HL-60 (cell line): Measurements from ENCODE around the gene CNTNAP3B.
"Not testable (repeated sequence)": the region's sequence is repeated elsewhere in the genome, so short reads cannot be mapped to it uniquely, and the experiment has no call there.

Source experiments
- DNase-seq, 2 experiments: peaks; one replicate each; pipeline ENCODE4 v3.0.0-alpha.2; 2010 to 2020; ENCODE audit warnings: low read depth in 1 of 2, low spot score in 1 of 2
- H3K27ac ChIP-seq: fragments of 250-450 bp; sonication (Bioruptor Pico); replicated peaks from 2 replicates; pipeline ENCODE4 v1.5.1; 2020; ENCODE audit warnings: mild to moderate bottlenecking, moderate library complexity
- H3K27me3 ChIP-seq: fragments of 250-450 bp; sonication (Bioruptor Pico); 2 replicates; pipeline ENCODE4 v1.5.1; 2021; ENCODE audit warnings: mild to moderate bottlenecking, moderate library complexity; ENCODE audit not compliant: insufficient read depth, poor library complexity, severe bottlenecking
- H3K4me3 ChIP-seq: replicated peaks from 2 replicates; pipeline ENCODE4 v1.5.1; 2011; ENCODE audit warnings: mild to moderate bottlenecking, control low read depth, low read length; ENCODE audit not compliant: insufficient read depth

CNTNAP3B gene

GRCh38 chr9:41902762-41903161 lies 226.5 kb downstream of the CNTNAP3B start:
- not testable (repeated sequence) for H3K27me3 ChIP-seq, DNase-seq, H3K4me3 ChIP-seq, H3K27ac ChIP-seq

- not testable (repeated sequence) for DNase-seq, H3K27me3 ChIP-seq, H3K4me3 ChIP-seq, H3K27ac ChIP-seq
Observed at GRCh38 chr9:41898720-41899343, 230.4 kb downstream of the CNTNAP3B start.

- H3K4me3 ChIP-seq, DNase-seq, H3K27ac ChIP-seq, H3K27me3 ChIP-seq: not testable (repeated sequence)
Observed at GRCh38 chr9:41874557-41874956, 254.7 kb downstream of the CNTNAP3B start.

GRCh38 chr9:41855422-41855821 lies 273.8 kb downstream of the CNTNAP3B start:
- H3K27me3 ChIP-seq, H3K27ac ChIP-seq, H3K4me3 ChIP-seq, DNase-seq: not testable (repeated sequence)

GRCh38 chr9:41851848-41852740 lies 277.1 kb downstream of the CNTNAP3B start:
- H3K4me3 ChIP-seq, H3K27ac ChIP-seq, H3K27me3 ChIP-seq, DNase-seq: not testable (repeated sequence)

GRCh38 chr9:41847829-41848228 lies 281.4 kb downstream of the CNTNAP3B start:
- DNase-seq, H3K27me3 ChIP-seq, H3K27ac ChIP-seq, H3K4me3 ChIP-seq: not testable (repeated sequence)
